Uterus (tissue), 2 donors: ENCODE data around the gene ORM2.

ENCODE experiments used
- CTCF ChIP-seq, 4 experiments: fragments of 200-600 bp in 2 of 4; fragments of 450-650 bp in 2 of 4; sonication (generic) in 2 of 4; IDR thresholded peaks; one replicate each; pipeline ENCODE4 v1.5.1; 2016 to 2019; ENCODE audit warnings: antibody characterized with exemption in 4 of 4, mild to moderate bottlenecking in 2 of 4, moderate library complexity in 1 of 4
- POLR2A ChIP-seq, 2 donors: fragments of 450-650 bp; IDR thresholded peaks; one replicate each; pipeline ENCODE4 v1.6.1; 2016; ENCODE audit warnings: antibody characterized with exemption in 2 of 2, mild to moderate bottlenecking in 1 of 2, moderate library complexity in 1 of 2

- no peak for TF ChIP-seq POLR2A (IDR thresholded peaks at IDR 0.05)
- no peak for TF ChIP-seq CTCF (IDR thresholded peaks at IDR 0.05)
Observed at GRCh38 chr9:114336699-114337395, 7.2 kb downstream of the ORM2 start.
